Activated CD4-positive, alpha-beta T cell treated with anti-CD3 and anti-CD28 coated beads for 36 hours (primary cell): ENCODE data around the gene GLIS2. TPM values are rescaled to one million over a fixed set of nuclear protein-coding genes. Genes with fewer than 3 reads are reported as not detected.

Experiments
- ATAC-seq: fragments of 200-7000 bp; cut with Tn5 transposase; one replicate; pipeline ENCODE4 v1.10.0; 2021; ENCODE audit warnings: mild to moderate bottlenecking, moderate library complexity
- CTCF ChIA-PET: fragments of 350-600 bp; sonication (Branson Sonifier 250); formaldehyde crosslinking; loops from one replicate; lab custom pipeline; 2021; ENCODE audit warnings: antibody characterized with exemption; lab: Charles Lee
- POLR2A ChIA-PET: fragments of 350-600 bp; sonication (Branson Sonifier 250); formaldehyde crosslinking; loops from one replicate; lab custom pipeline; 2021; ENCODE audit warnings: antibody characterized with exemption, inconsistent platforms; lab: Charles Lee
- DNase-seq: peaks from one replicate; pipeline ENCODE4 v3.0.0-alpha.2; 2020
- H3K27ac Mint-ChIP-seq: one replicate; pipeline ENCODE4 v1.8.0; 2021; ENCODE audit warnings: mixed read lengths
- H3K27me3 Mint-ChIP-seq: one replicate; pipeline ENCODE4 v1.8.0; 2021; ENCODE audit warnings: mixed read lengths
- H3K36me3 Mint-ChIP-seq: one replicate; pipeline ENCODE4 v1.8.0; 2021; ENCODE audit warnings: low read depth, mixed read lengths
- H3K4me1 Mint-ChIP-seq: one replicate; pipeline ENCODE4 v1.8.0; 2021; ENCODE audit warnings: mixed read lengths
- H3K4me3 Mint-ChIP-seq: one replicate; pipeline ENCODE4 v1.8.0; 2021; ENCODE audit warnings: mild to moderate bottlenecking, moderate library complexity, mixed read lengths
- H3K9me3 Mint-ChIP-seq: one replicate; pipeline ENCODE4 v1.8.0; 2021; ENCODE audit warnings: low read depth, mixed read lengths
- intact Hi-C, 2 experiments: fragments of 100-400 bp; cut with DNase I in 1 of 2; cut with micrococcal nuclease in 1 of 2; formaldehyde crosslinking; loops; one replicate each; pipeline versions ENCODE4 v1.14.2 to v1.15.1; 2022 to 2024; cut with DNase I, micrococcal nuclease
- total RNA-seq, 2 experiments: library from RNA; stranded (reverse); gene quantifications; one replicate each; pipeline ENCODE4 v1.2.3, GENCODE V29; 2021

The GLIS2 gene
- total RNA-seq, 2 experiments from 2014 or later: 0.27 to 0.30 TPM

DNA sequence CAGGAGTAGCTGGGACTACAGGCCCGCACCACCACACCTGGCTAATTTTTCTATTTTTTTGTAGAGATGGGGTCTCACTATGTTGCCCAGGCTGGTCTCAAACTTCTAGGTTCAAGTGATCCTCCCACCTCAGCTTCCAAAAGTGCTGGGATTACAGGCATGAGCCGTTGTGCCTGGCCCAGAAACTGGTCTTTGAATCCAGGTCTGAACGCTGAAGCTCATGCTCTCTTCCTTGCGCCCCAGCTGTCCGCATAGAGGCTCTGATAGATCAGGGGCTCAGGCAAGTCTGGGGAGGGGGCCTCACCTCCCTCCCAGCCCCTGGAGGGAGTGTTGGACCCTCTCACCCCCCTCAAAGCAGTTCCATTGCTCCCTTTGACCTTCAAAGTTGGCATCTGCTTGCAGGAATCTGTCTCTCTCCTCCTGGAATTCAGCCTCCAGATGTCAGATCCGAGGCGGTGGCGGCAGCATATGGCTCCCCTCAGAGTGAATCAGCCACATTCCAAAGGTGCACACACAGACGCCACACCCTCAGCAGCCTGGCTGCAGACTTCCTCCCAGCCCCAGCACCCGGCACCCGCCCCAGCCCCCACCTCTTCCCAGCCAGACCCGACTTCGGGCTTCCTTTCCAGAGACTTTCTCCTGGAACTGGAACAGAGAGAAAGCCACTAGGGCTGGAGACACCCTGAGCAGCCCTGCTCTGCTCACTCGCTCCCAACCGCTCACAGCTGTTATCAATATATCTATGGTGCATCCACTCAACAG, 16.9 kb upstream of the GLIS2 start:
- no peak for DNase-seq
- Mint-ChIP-seq H3K4me1 (peaks cover 2% of the 10 kb centered on the region), H3K9me3 (no peaks in the 10 kb centered on the region), H3K27ac (no peak overlapping the region), H3K27me3 (no peaks in the 10 kb centered on the region), H3K4me3 (no peak overlapping the region), H3K36me3 (peaks cover 14% of the 10 kb centered on the region)
- intact Hi-C loops: no loop called here
- POLR2A ChIA-PET: interaction anchor here (0.6 kb wide), 1 partner anchor 9 kb away, joined by 3 read pairs; no protein-coding TSS in a partner anchor
- CTCF ChIA-PET: interaction anchor here (0.6 to 7.5 kb wide), 7 partner anchors 9 to 212 kb away, joined by 3 to 41 read pairs (median 3); no protein-coding TSS in a partner anchor
- ATAC-seq: no peak

DNA sequence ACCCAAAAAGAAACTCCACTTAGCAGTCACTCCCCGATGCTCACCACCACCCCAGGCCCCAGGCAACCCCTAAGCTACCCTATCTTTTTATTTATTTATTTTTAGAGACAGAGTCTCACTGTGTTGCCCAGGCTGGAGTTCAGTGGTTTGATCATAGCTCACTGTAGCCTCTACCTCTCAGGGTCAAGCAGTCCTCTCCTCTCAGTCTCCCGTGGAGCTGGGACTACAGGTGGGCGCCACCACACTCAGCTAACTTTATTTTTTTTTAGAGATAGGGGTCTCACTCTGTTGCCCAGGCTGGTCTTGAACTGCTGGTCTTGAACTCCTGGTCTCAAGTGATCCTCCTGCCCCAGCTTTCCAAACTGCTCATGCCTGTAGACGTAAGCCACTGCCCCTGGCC, 14.7 kb upstream of the GLIS2 start:
- intact Hi-C loops: no loop called here
- Mint-ChIP-seq H3K27me3 (no peaks in the 10 kb centered on the region), H3K4me3 (no peak overlapping the region), H3K27ac (no peak overlapping the region), H3K36me3 (peaks cover 26% of the 10 kb centered on the region), H3K4me1 (peaks cover 5% of the 10 kb centered on the region), H3K9me3 (no peaks in the 10 kb centered on the region)
- ChIA-PET CTCF (interaction anchor here (1.0 kb wide), 2 partner anchors 30 to 47 kb away, joined by 3 to 4 read pairs; no protein-coding TSS in a partner anchor), POLR2A (interaction anchor here (0.6 kb wide), 1 partner anchor 448 kb away, joined by 3 read pairs; no protein-coding TSS in a partner anchor)
- no peak for DNase-seq
- ATAC-seq: no peak

DNA sequence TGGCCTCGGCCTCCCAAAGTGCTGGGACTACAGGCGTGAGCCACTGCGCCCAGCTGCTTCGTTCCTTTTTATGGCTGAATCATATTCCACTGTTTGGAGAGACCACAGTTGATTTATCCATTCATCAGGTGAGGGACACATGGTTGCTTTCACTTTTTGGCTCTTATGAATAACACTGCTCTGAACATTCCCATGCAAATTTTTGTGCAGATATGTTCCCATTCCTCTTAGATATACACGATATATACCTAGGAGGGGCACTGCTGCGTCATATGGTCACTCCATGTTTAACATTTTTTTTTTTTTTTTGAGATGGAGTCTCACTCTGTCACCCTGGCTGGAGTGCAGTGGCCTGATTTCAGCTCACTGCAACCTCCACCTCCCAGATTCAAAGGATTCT, 13.9 kb upstream of the GLIS2 start:
- CTCF ChIA-PET: interaction anchor here (0.7 to 1.0 kb wide), 3 partner anchors 29 to 147 kb away, joined by 3 to 6 read pairs (median 4); no protein-coding TSS in a partner anchor
- H3K4me1 Mint-ChIP-seq: peaks cover 13% of the 10 kb centered on the region
- POLR2A ChIA-PET: no interaction called here
- intact Hi-C loops: no loop called here
- H3K4me3 Mint-ChIP-seq: no peak overlapping the region
- peaks cover 33% of the 10 kb centered on the region for H3K36me3 Mint-ChIP-seq
- no peak overlapping the region for H3K27ac Mint-ChIP-seq
- DNase-seq (no peak), ATAC-seq (no peak)
- H3K9me3 Mint-ChIP-seq: peaks cover 1% of the 10 kb centered on the region
- no peaks in the 10 kb centered on the region for H3K27me3 Mint-ChIP-seq

DNA sequence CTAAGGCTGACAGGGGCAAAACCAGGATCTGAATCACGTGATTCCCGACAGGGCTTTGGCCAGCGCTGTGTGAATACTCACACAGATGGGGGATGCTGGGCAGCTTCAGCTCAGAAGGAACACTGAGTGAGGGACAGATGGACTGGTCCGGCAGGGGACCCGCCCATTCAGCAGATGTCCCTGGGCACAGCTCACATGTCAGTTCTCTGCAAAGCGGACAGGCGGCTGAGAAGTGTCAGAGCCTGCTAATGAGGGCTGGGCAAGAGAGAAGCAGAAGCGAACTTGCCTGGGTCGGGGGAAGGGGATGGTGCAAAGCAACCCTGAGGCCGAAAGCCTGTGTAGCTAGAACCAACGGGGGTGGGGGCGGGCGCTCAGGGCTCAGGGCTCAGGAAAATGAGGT, 11.9 kb upstream of the GLIS2 start:
- H3K27me3 Mint-ChIP-seq: no peaks in the 10 kb centered on the region
- intact Hi-C loops: no loop called here
- H3K4me1 Mint-ChIP-seq: peaks cover 25% of the 10 kb centered on the region
- ChIA-PET CTCF (interaction anchor here (1.7 kb wide), 1 partner anchor 15 kb away, joined by 5 read pairs; no protein-coding TSS in a partner anchor), POLR2A (interaction anchor here (0.6 kb wide), 1 partner anchor 20 kb away, joined by 3 read pairs; no protein-coding TSS in a partner anchor)
- peaks cover 5% of the 10 kb centered on the region for H3K9me3 Mint-ChIP-seq
- no peak for DNase-seq
- H3K4me3 Mint-ChIP-seq: no peak overlapping the region
- no peak for ATAC-seq
- peaks cover 37% of the 10 kb centered on the region for H3K36me3 Mint-ChIP-seq
- H3K27ac Mint-ChIP-seq: no peak overlapping the region

DNA sequence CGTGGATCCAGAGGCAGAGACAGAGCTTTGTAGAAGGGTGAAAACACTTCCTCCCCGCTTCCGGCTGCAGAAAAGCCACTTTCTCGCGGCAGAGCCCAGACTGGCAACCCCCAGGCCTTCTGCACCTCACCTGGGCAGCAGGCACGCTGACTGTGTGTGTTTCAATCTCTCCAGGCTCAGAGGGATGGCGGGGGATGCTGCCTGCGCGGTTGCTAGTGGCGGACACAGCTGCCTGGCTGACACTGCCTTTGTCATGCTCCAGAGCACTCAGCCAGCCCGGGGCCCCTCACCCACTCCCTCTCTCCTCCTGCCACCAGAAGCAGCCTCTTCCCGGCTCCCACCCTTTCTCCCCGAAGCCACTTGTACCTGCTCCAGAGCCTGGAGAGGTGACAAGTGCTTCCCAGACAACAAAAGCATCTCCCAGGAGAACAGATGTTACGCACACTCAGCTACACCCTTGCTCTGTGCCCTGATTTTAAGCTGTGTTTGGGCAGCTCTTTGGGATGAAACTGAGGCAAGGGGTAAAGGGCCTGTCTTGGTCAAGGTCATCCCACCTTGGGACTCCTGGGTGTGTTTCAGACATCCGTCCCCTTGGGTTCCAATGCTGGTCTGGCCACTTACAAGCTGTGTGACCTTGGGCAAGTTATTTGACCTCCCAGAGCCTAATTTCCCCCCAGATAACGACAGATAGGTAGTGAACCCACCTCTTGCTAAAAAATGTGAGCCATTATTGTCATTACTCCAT, 9.2 kb upstream of the GLIS2 start:
- Mint-ChIP-seq H3K4me3 (peak overlapping the region; percentile 96), H3K27me3 (no peaks in the 10 kb centered on the region), H3K27ac (peak overlapping the region; percentile 99), H3K36me3 (peaks cover 29% of the 10 kb centered on the region), H3K9me3 (peaks cover 5% of the 10 kb centered on the region), H3K4me1 (peaks cover 30% of the 10 kb centered on the region)
- ChIA-PET POLR2A (interaction anchor here (0.7 to 3.4 kb wide), 5 partner anchors 16 to 53 kb away, joined by 3 to 12 read pairs (median 5); no protein-coding TSS in a partner anchor), CTCF (interaction anchor here (0.6 to 8.5 kb wide), 12 partner anchors 10 to 96 kb away, joined by 3 to 41 read pairs (median 4); no protein-coding TSS in a partner anchor)
- intact Hi-C loops: loop anchor here (1.0 to 5.0 kb wide), 22 partner anchors 9 to 1284 kb away; partner anchors contain the start of genes PAM16 (in 2 of the 2), ROGDI (in 2 of the 2), ADCY9 (in 1 of the 2) and CDIP1 (in 1 of the 2)
- peak; percentile 67 for DNase-seq
- peak; percentile 8 for ATAC-seq

DNA sequence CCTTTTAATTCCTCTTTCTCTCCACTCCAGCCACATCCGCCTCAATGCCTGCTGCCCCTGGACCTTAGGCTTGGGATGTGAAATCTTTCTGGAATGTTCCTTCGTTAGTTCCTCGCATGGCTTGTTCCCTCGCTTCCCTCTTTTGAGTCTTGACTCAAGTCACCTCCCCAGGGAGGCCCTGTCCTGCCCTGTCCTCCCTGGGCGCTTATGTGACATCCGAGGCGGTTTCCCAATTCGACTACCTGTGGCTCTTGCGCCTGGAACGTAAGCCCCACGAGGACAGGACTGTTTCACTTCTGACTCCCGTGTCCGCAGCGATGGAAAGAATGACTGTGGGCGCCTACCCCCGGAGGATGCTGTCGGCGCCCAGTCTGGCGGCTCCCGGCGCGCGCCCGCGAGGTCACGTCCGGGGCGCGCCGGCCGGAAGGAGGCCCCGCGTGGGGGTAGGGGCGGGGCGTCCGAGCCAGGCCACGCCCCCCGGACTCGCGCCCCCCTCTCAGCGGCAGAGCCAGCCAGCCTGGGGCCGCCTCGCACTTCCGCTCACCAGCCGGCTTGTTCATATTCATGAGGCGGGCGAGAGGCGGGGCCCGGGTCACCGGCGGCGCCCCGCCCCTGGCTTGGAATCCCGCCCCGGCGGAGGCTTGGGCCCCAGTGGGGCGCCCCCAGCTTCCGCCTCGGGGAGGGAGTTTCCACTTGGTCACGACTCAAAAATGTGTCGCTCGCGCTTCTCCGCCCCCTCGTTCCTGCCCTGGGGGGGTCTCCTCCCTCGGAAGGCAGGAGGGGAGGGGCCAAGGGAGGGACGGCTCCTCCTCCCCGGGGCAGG, 8.4 kb upstream of the GLIS2 start:
- ATAC-seq: peak; percentile 92
- peak overlapping the region; percentile 99 for H3K27ac Mint-ChIP-seq
- ChIA-PET CTCF (interaction anchor here (0.6 to 8.5 kb wide), 12 partner anchors 11 to 384 kb away, joined by 3 to 41 read pairs (median 5); no protein-coding TSS in a partner anchor), POLR2A (interaction anchor here (0.6 to 3.4 kb wide), 5 partner anchors 8 to 54 kb away, joined by 3 to 12 read pairs (median 5); no protein-coding TSS in a partner anchor)
- H3K4me1 Mint-ChIP-seq: peaks cover 30% of the 10 kb centered on the region
- H3K4me3 Mint-ChIP-seq: peak overlapping the region; percentile 96
- H3K9me3 Mint-ChIP-seq: peaks cover 5% of the 10 kb centered on the region
- peak; percentile 98 for DNase-seq
- H3K36me3 Mint-ChIP-seq: peaks cover 28% of the 10 kb centered on the region
- intact Hi-C loops: loop anchor here (1.0 to 5.0 kb wide), 22 partner anchors 8 to 1285 kb away; partner anchors contain the start of genes PAM16 (in 2 of the 2), ROGDI (in 2 of the 2), ADCY9 (in 1 of the 2) and CDIP1 (in 1 of the 2)
- no peaks in the 10 kb centered on the region for H3K27me3 Mint-ChIP-seq

DNA sequence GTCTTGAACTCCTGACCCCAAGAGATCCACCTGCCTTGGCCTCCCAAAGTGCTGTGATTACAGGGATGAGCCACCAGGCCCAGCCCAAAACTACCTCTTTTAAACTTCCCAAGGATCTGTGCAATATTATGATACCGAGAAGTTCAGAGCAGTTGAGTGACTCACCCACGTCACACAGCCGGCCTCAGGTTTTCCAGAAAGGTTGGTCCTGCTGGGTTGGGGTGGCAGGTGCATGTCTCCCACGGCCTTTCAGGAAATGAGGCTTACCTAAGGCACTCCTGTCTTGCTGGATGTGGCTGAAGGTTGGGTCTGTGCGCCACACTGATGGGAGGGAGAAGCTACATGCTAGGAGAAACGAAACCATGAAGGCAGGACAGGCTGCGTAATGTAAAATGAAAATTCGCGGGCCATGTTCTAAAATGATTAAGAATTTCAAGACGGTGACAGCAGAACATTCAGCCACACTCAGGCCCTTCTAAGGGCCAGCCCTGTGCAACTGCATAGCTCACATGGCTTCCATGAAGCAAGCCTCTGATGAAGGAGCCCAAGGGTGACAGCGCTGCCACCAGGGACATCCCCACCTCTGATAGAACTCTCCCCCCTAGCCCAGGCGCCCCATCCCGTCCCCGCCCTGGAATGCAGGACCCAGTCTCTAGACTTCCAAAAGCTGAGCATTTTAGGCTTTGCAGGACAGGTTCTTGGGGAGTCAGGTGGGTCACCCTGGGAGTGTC, 6.6 kb upstream of the GLIS2 start:
- no peak for ATAC-seq
- intact Hi-C loops: loop anchor here (5.0 kb wide), 3 partner anchors 493 to 1287 kb away; partner anchors contain the start of genes HCFC1R1 (in 1 of the 2), ROGDI (in 1 of the 2), SEC14L5 (in 1 of the 2) and THOC6 (in 1 of the 2)
- POLR2A ChIA-PET: interaction anchor here (0.5 to 3.4 kb wide), 2 partner anchors 56 to 524 kb away, joined by 7 to 12 read pairs; no protein-coding TSS in a partner anchor

DNA sequence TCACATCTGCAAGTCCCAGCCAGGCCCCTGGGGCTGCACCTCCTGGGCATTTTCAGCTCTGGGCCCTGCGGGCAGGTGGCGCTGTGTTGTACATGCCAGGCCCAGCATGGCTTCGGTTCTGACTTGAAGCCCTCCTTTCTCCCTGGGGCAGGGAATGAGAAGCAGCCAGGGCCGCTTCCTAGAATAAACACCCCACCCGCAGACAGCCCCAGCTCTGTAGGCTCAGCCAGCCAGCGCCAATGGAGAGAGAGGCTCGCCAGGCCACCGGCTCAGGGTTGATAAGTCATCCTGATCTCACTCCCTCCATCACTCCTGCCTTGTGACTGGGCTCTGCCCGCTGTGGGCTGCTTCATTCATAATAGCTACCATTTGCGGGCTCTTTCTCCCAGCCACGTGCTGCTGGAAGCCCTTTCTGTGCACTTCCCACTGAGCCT, 6.0 kb upstream of the GLIS2 start:
- peaks cover 38% of the 10 kb centered on the region for H3K4me1 Mint-ChIP-seq
- no peak for ATAC-seq
- peaks cover 5% of the 10 kb centered on the region for H3K9me3 Mint-ChIP-seq
- peaks cover 11% of the 10 kb centered on the region for H3K27me3 Mint-ChIP-seq
- ChIA-PET CTCF (interaction anchor here (0.7 to 8.5 kb wide), 10 partner anchors 10 to 94 kb away, joined by 3 to 41 read pairs (median 4); no protein-coding TSS in a partner anchor), POLR2A (no interaction called here)
- intact Hi-C loops: loop anchor here (5.0 kb wide), 3 partner anchors 492 to 1288 kb away; partner anchors contain the start of genes HCFC1R1 (in 1 of the 2), ROGDI (in 1 of the 2), SEC14L5 (in 1 of the 2) and THOC6 (in 1 of the 2)
- no peak overlapping the region for H3K4me3 Mint-ChIP-seq
- H3K36me3 Mint-ChIP-seq: peaks cover 17% of the 10 kb centered on the region
- peak; percentile 78 for DNase-seq
- no peak overlapping the region for H3K27ac Mint-ChIP-seq

More for the DNA sequence above, 6.6 kb upstream of the GLIS2 start:
- Mint-ChIP-seq H3K9me3 (peaks cover 5% of the 10 kb centered on the region), H3K4me3 (peak overlapping the region; percentile 11), H3K36me3 (peaks cover 20% of the 10 kb centered on the region), H3K27me3 (peaks cover 5% of the 10 kb centered on the region), H3K27ac (peak overlapping the region; percentile 33), H3K4me1 (peaks cover 33% of the 10 kb centered on the region)
- peak; percentile 43 for DNase-seq
- CTCF ChIA-PET: interaction anchor here (0.7 to 8.5 kb wide), 14 partner anchors 10 to 786 kb away, joined by 3 to 41 read pairs (median 4); no protein-coding TSS in a partner anchor
